Activated naive CD8-positive, alpha-beta T cell treated with anti-CD3 and anti-CD28 coated beads, Interleukin-2, amount 10 ng/mL, durations not matched to agents 7 days and 5 days (primary cell): ENCODE measurements around the gene BNC2. TPM values are rescaled to one million over a fixed set of nuclear protein-coding genes. Genes with fewer than 3 reads are reported as not detected.
"Not testable (repeated sequence)": the region's sequence is repeated elsewhere in the genome, so short reads cannot be mapped to it uniquely, and the experiment has no call there.

ENCODE experiments used
- ATAC-seq: fragments of 150-1000 bp; cut with Tn5 transposase; one replicate; pipeline ENCODE4 v1.10.0; 2021; ENCODE audit warnings: low read depth, moderate library complexity
- POLR2A ChIA-PET: fragments of 350-600 bp; sonication (Branson Sonifier 250); formaldehyde crosslinking; loops from one replicate; lab custom pipeline; 2021; ENCODE audit warnings: antibody characterized with exemption; lab: Charles Lee
- DNase-seq: peaks from one replicate; pipeline ENCODE4 v3.0.0; 2021
- H3K27ac Mint-ChIP-seq: one replicate; pipeline ENCODE4 v1.8.0; 2022; ENCODE audit warnings: mild to moderate bottlenecking, mixed read lengths
- H3K27me3 Mint-ChIP-seq: one replicate; pipeline ENCODE4 v1.8.0; 2022; ENCODE audit warnings: mild to moderate bottlenecking, moderate library complexity, mixed read lengths
- H3K36me3 Mint-ChIP-seq: one replicate; pipeline ENCODE4 v1.8.0; 2021; ENCODE audit warnings: mild to moderate bottlenecking, mixed read lengths
- H3K4me1 Mint-ChIP-seq: one replicate; pipeline ENCODE4 v1.8.0; 2021; ENCODE audit warnings: mixed read lengths
- H3K4me3 Mint-ChIP-seq: one replicate; pipeline ENCODE4 v1.8.0; 2022; ENCODE audit warnings: mild to moderate bottlenecking, moderate library complexity, mixed read lengths
- H3K9me3 Mint-ChIP-seq: one replicate; pipeline ENCODE4 v1.8.0; 2021; ENCODE audit warnings: mixed read lengths
- total RNA-seq, 2 experiments: library from RNA; stranded (reverse); gene quantifications; one replicate each; pipeline ENCODE4 v1.2.3, GENCODE V29; 2021

Gene BNC2
- total RNA-seq, 2 experiments from 2014 or later: not detected

DNA sequence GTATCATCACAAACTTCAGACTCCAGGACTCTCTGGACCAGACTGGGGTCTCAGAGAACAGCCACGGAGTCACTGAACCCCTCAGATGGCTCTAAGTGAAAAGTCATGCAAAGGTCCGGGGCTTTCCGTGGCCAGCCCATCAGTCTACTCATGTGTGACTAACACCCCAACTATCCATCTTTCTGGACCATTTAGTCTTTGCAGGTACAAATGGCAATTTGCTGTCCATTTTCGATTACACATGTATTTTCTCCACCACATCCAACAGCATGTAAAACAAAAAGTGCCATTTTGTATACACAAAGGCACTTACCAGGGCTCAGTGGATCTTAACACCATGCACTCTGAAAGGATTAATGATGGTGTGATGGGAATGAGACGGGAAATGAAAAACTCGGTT lies 387.7 kb downstream of the BNC2 start:
- Mint-ChIP-seq H3K4me1 (no peaks in the 10 kb centered on the region), H3K36me3 (no peaks in the 10 kb centered on the region), H3K9me3 (no peaks in the 10 kb centered on the region), H3K27ac (no peak overlapping the region), H3K27me3 (no peaks in the 10 kb centered on the region), H3K4me3 (no peak overlapping the region)
- DNase-seq (no peak), ATAC-seq (no peak)
- POLR2A ChIA-PET: no interaction called here

DNA sequence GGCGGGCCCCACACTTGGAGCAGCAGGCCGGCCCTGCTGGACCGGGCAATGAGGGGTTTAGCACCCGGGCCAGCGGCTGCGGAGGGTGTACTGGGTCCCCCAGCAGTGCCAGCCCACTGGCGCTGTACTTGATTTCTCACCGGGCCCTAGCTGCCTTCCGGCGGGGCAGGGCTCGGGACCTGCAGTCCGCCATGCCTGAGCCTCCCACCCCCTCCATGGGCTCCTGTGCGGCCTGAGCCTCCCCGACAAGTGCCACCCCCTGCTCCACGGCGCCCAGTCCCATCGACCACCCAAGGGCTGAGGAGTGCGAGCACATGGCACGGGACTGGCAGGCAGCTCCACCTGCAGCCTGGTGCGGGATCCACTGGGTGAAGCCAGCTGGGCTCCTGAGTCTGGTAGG lies 389.9 kb downstream of the BNC2 start:
- H3K4me3 Mint-ChIP-seq, H3K9me3 Mint-ChIP-seq, H3K27me3 Mint-ChIP-seq, H3K4me1 Mint-ChIP-seq, DNase-seq, H3K36me3 Mint-ChIP-seq, POLR2A ChIA-PET, H3K27ac Mint-ChIP-seq, ATAC-seq: not testable (repeated sequence)

DNA sequence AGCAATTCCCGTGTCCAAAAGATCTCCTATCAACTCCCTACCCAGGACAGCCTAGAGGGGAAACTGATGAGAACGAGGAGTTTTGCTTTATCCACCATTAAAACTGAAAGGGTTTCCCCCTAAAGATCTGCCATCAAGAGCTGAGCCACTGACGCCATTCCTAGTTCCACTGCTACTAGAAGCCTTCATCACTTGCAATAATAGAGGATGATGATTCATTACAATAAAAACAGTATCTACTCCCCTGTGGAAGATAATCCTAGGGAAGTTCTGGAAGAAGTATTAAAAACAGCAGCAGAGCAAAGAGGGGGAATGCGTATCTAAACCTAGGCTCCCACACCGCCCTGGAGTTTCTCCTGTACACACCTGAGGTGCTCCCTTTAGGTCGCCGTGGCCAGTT lies 394.5 kb downstream of the BNC2 start:
- Mint-ChIP-seq H3K27me3 (peaks cover 2% of the 10 kb centered on the region), H3K4me1 (no peaks in the 10 kb centered on the region), H3K27ac (no peak overlapping the region), H3K4me3 (no peak overlapping the region), H3K36me3 (no peaks in the 10 kb centered on the region), H3K9me3 (no peaks in the 10 kb centered on the region)
- no peak for DNase-seq
- no peak for ATAC-seq
- POLR2A ChIA-PET: no interaction called here

DNA sequence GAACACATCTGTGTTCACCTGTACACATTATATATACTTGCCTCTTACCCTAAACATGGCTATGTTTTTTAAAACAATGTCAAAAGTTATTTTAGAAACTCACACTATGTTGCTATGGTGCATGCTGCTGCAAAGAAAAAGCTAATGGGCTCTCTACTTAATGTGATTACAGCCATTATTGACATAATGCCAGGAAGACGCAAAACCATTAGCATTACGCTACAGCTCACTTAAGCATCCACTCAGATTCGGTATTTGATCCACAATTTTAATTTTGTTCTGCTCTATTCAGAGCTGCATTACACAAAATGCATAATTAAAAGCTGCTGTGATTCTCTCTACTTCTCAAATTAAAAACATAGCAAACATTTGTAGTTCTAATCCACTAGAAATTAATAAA lies 395.2 kb downstream of the BNC2 start:
- H3K36me3 Mint-ChIP-seq: no peaks in the 10 kb centered on the region
- no peak overlapping the region for H3K27ac Mint-ChIP-seq
- ATAC-seq: no peak
- no peak for DNase-seq
- peaks cover 2% of the 10 kb centered on the region for H3K27me3 Mint-ChIP-seq
- H3K9me3 Mint-ChIP-seq: no peaks in the 10 kb centered on the region
- H3K4me3 Mint-ChIP-seq: no peak overlapping the region
- no peaks in the 10 kb centered on the region for H3K4me1 Mint-ChIP-seq
- POLR2A ChIA-PET: no interaction called here

DNA sequence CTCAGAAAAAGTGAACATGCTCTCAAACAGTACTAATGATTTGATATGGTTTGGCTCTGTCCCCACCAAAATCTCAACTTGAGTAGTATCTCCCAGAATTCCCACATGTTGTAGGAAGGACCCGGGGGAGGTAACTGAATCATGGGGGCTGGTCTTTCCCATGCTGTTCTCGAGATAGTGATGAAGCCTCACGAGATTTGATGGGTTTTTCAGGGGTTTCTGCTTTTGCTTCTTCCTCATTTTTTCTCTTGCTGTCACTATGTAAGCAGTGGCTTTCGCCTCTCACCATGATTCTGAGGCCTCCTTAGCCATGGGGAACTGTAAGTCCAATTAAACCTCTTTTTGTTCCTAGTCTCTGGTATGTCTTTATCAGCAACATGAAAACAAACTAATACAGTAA lies 401.3 kb downstream of the BNC2 start:
- Mint-ChIP-seq H3K4me3 (no peak overlapping the region), H3K9me3 (peaks cover 1% of the 10 kb centered on the region), H3K27ac (no peak overlapping the region), H3K4me1 (no peaks in the 10 kb centered on the region), H3K27me3 (peaks cover under 1% of the 10 kb centered on the region), H3K36me3 (no peaks in the 10 kb centered on the region)
- no peak for ATAC-seq
- POLR2A ChIA-PET: no interaction called here
- DNase-seq: no peak

DNA sequence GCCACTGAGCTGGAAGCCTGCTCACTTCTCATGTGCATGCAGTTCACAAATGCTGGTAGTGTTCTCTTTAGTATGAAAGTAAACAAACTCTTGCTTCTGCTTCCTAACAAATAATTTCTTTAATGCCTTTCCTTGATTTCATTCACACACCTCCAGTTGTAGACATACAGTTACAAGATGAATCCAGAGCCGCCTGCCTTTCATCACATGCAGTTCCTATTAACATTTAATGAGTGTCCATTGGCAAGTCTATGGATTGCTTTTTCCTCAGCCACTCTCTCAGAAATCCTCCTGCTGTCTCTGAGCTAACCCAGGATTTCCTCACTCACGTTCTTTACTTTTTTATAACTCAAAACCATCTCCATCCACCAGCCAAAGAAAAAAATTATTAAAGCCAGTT lies 408.6 kb downstream of the BNC2 start:
- POLR2A ChIA-PET: no interaction called here
- Mint-ChIP-seq H3K4me1 (no peaks in the 10 kb centered on the region), H3K9me3 (peaks cover 2% of the 10 kb centered on the region), H3K4me3 (no peak overlapping the region), H3K27me3 (no peaks in the 10 kb centered on the region), H3K36me3 (no peaks in the 10 kb centered on the region), H3K27ac (no peak overlapping the region)
- ATAC-seq: no peak
- DNase-seq: no peak

DNA sequence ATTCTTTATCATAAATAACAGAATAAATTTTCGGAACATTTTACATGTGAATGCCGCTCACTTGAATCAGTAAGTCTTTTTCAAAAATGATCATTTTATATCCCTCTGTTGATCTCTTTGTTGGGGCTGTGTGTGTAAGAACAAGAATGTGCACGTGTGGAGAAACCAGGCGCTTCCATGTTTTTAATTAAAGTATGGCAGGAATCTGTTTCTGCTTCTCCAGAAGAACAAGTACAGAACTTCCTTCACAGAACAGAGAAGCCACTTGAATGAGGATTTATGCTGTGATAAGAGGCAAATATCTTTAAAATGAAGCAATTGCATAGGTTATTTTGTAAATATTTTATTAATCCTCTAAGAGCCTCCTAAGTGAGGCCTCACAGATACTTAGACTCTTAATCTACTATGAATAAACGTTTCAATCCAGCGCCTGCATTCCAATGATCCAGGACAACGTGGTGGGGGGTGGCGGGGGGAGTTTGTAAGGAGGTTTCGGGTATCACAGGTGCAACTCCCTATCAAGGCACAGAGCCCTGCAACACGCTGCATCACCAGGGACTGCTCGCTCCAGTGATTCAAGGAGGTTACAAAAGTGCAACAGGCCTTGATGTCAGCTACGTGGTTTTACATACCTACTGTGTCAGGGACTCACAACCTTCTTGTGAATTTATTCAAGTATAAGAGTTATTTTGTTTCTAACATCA lies 409.2 kb downstream of the BNC2 start:
- DNase-seq (no peak), ATAC-seq (no peak)
- Mint-ChIP-seq H3K4me3 (no peak overlapping the region), H3K9me3 (peaks cover 2% of the 10 kb centered on the region), H3K36me3 (no peaks in the 10 kb centered on the region), H3K27ac (no peak overlapping the region), H3K27me3 (no peaks in the 10 kb centered on the region), H3K4me1 (no peaks in the 10 kb centered on the region)
- POLR2A ChIA-PET: no interaction called here

DNA sequence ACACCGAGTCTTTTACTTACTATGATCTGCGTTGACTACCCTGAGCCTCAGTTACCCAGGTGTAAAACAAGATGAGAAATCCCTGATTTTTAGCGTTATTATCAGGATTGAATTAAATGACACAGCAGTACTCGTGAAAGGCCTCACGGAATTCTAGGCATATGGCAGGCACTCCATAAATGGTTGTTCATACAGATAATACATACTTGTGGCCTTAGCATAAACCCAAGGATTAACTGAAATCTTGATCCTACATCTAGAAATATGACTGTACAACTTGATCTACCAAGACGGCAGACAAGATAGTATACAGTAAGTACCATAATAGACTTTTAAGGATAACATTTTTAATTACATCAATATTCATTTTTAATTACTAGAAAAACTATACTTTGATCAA lies 409.8 kb downstream of the BNC2 start:
- H3K27ac Mint-ChIP-seq: no peak overlapping the region
- ATAC-seq (no peak), DNase-seq (no peak)
- H3K4me3 Mint-ChIP-seq: no peak overlapping the region
- POLR2A ChIA-PET: no interaction called here
- H3K4me1 Mint-ChIP-seq: no peaks in the 10 kb centered on the region
- H3K9me3 Mint-ChIP-seq: peaks cover 2% of the 10 kb centered on the region
- no peaks in the 10 kb centered on the region for H3K36me3 Mint-ChIP-seq
- no peaks in the 10 kb centered on the region for H3K27me3 Mint-ChIP-seq

DNA sequence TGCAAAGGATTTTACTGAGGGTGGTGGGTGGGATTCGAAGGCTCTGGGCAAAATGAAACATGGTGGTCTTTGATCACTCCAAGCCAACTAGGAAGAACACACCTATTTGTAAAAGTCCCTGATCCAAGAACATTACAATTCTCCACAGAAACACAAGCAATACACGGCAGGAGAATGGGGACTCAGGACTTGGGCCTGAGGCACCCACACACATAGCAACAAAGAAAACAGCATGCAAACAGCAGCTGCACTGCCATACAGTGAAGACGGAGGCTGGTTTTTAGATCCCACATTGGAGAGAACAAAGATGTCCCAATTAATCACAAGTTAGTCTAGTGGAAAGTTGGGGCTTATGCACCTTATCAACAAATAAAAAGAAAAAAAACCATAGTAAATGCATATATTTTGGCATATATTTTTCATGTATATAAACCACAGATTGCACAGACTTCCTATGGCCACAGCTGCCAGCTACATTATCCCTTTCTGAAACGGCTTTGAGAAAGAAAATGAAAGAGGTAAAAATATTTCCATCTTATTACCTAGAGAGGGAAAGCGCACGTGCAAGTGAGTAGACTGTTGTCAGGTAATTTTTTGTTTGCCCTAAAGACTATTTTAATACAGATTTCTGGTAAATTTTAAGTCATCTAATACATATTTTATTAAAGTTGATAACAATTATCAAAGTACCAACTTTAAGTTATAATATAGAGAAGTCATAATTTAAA lies 410.9 kb downstream of the BNC2 start:
- POLR2A ChIA-PET: no interaction called here
- Mint-ChIP-seq H3K27ac (no peak overlapping the region), H3K36me3 (no peaks in the 10 kb centered on the region), H3K27me3 (no peaks in the 10 kb centered on the region), H3K4me3 (no peak overlapping the region), H3K9me3 (peaks cover 2% of the 10 kb centered on the region), H3K4me1 (no peaks in the 10 kb centered on the region)
- no peak for ATAC-seq
- DNase-seq: no peak

DNA sequence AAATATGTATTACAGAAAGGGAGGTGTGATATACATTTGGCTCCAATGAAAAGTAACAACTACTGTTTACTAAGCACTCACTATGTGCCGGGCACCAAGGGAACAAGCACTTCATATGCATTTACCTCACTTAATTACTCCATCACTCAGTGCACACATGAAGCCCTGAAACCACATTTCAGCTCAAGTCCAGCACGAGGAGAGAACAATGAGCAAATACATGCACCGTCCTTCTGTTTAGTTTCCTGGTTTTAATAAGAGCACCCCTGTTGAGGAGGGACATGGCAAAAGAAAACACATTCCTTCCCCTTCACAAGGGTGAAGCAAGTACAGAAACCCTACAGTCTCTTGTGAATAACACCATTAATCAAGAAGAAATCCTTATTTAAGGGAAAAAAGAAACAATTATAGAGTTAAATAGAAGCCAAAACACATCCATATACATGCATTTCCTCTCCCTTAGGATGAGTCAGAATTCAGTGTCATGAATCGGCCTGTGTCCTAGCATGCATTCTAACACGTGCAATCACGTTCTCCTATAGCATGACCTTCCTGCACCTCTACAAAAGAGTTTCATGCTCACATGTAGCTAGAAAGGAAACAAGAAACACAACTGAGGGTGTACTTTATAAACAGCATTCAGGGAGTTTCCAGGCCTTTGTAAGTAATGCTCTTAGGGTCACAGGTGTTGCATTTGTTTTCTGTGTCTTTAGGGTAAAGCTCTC lies 411.6 kb downstream of the BNC2 start:
- POLR2A ChIA-PET: no interaction called here
- Mint-ChIP-seq H3K4me3 (no peak overlapping the region), H3K27me3 (no peaks in the 10 kb centered on the region), H3K27ac (no peak overlapping the region), H3K36me3 (no peaks in the 10 kb centered on the region), H3K9me3 (peaks cover 2% of the 10 kb centered on the region), H3K4me1 (no peaks in the 10 kb centered on the region)
- ATAC-seq: no peak
- DNase-seq: no peak

DNA sequence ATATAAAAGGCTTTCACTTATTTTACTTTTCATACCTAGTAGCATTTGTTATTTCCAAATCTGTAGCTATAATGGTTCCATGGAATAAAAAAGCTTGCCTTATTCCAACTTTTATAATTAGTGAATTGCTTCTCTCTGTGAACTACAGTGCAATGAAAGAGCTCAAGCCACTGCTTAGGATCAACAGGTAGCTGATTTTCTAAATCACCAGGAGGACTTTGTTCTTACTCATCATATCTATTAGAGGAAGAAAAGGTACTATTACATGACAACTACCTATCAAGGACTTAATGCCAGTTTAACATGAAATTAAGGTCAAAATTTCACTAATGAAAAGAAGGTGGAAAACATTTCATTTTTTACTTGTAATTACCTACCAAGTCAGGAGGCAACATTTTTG lies 414.6 kb downstream of the BNC2 start:
- H3K4me1 Mint-ChIP-seq: no peaks in the 10 kb centered on the region
- H3K36me3 Mint-ChIP-seq: no peaks in the 10 kb centered on the region
- H3K4me3 Mint-ChIP-seq: no peak overlapping the region
- no peak overlapping the region for H3K27ac Mint-ChIP-seq
- POLR2A ChIA-PET: no interaction called here
- no peaks in the 10 kb centered on the region for H3K27me3 Mint-ChIP-seq
- no peaks in the 10 kb centered on the region for H3K9me3 Mint-ChIP-seq
- no peak for DNase-seq
- ATAC-seq: no peak

DNA sequence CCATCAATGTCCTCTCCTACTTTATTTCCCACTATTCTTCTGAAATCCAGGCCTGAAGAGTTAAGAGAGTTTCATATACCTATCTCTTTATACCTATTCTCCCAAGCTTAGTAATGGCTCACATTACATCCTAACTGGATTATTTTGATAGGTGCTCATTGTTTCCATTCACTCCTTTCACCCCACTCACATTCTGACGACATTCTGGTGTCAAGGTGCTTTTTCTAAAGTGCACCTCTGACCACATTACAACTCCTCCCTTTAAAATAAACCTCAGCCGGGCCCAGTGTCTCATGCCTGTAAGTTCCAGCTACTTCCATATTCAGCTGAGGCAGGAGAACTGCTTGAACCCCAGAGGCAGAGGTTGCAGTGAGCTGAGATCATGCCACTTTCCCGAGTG lies 417.1 kb downstream of the BNC2 start:
- no peaks in the 10 kb centered on the region for H3K9me3 Mint-ChIP-seq
- ATAC-seq (no peak), DNase-seq (no peak)
- H3K27ac Mint-ChIP-seq: no peak overlapping the region
- no peaks in the 10 kb centered on the region for H3K36me3 Mint-ChIP-seq
- POLR2A ChIA-PET: no interaction called here
- no peaks in the 10 kb centered on the region for H3K4me1 Mint-ChIP-seq
- H3K27me3 Mint-ChIP-seq: no peaks in the 10 kb centered on the region
- no peak overlapping the region for H3K4me3 Mint-ChIP-seq

DNA sequence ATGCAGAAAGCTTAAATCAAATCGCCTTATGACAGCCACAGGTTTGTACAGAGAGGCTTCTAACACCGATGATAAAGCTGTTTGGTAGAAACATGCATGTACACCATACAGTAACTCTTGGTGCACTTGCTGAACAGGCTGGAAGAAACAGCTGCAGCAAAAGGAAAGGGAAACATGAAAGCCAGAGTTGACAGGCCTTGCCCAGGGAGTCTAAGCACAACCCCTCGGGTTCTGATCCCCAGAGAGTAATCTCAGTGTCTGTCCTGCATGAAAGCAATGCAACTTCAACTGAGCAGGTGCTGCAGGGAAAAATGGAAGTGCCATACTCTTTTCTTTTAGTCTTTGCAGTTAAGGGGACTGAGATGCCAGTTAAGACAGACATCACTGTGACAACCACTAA lies 419.9 kb downstream of the BNC2 start:
- POLR2A ChIA-PET: no interaction called here
- Mint-ChIP-seq H3K36me3 (no peaks in the 10 kb centered on the region), H3K4me1 (no peaks in the 10 kb centered on the region), H3K27me3 (no peaks in the 10 kb centered on the region), H3K4me3 (no peak overlapping the region), H3K9me3 (no peaks in the 10 kb centered on the region), H3K27ac (no peak overlapping the region)
- DNase-seq (no peak), ATAC-seq (no peak)

DNA sequence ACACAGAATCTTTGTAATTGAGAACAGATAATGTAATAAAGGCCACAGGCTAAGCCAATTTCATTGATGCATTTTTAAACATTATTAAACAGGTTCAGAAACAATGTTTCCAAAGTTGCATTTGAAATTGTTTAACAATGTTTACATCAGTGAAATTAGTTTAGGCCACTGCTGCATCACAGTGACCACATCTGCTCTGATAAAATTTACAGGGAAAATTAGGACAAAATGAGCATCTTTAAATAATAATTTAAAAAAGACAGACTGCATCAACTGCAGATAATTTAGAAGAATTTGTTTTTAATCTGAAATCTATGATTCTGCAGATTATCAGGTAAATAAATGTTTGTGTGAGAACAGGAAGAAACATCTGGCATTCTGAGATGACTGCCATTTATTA lies 420.4 kb downstream of the BNC2 start:
- POLR2A ChIA-PET: no interaction called here

More for the DNA sequence above, 420.4 kb downstream of the BNC2 start:
- Mint-ChIP-seq H3K27ac (no peak overlapping the region), H3K4me3 (no peak overlapping the region), H3K36me3 (no peaks in the 10 kb centered on the region), H3K9me3 (no peaks in the 10 kb centered on the region), H3K27me3 (no peaks in the 10 kb centered on the region), H3K4me1 (no peaks in the 10 kb centered on the region)
- ATAC-seq: no peak
- DNase-seq: no peak
